Breast epithelium (tissue), 4 donors: Measurements from ENCODE around the gene HIF1A. TPM values are rescaled to one million over a fixed set of nuclear protein-coding genes. Genes with fewer than 3 reads are reported as not detected.
A peak's percentile ranks its signal among the peaks of the same experiment; 100 is the strongest.

Experiments
- DNase-seq, 2 donors: peaks; one replicate each; pipeline ENCODE4 v3.0.0-alpha.2; 2019; ENCODE audit warnings: low spot score in 2 of 2
- H3K27ac ChIP-seq, 2 donors: fragments of 200-600 bp; sonication (generic) in 1 of 2; one replicate each; pipeline ENCODE4 v1.5.1; 2016 to 2019; ENCODE audit warnings: mild to moderate bottlenecking in 1 of 2
- H3K27me3 ChIP-seq, 2 donors: fragments of 200-600 bp; sonication (generic) in 1 of 2; one replicate each; pipeline versions ENCODE4 v1.5.1 to v1.6.0; 2017 to 2019; ENCODE audit warnings: control low read depth in 1 of 2, mild to moderate bottlenecking in 1 of 2
- H3K36me3 ChIP-seq: fragments of 200-600 bp; one replicate; pipeline ENCODE4 v1.5.1; 2019
- H3K4me1 ChIP-seq, 2 donors: fragments of 200-600 bp; sonication (generic); one replicate each; pipeline ENCODE4 v1.5.1; 2016 to 2019; ENCODE audit warnings: control low read depth in 1 of 2
- H3K4me3 ChIP-seq, 3 donors: fragments of 200-600 bp; sonication (generic); 1 replicate in 2 of 3; 2 replicates in 1 of 3; pipeline ENCODE4 v1.5.1; 2016 to 2019; ENCODE audit warnings: mild to moderate bottlenecking in 3 of 3, moderate library complexity in 2 of 3
- H3K9me3 ChIP-seq, 2 donors: fragments of 200-600 bp; sonication (generic) in 1 of 2; one replicate each; pipeline ENCODE4 v1.5.1; 2016 to 2019; ENCODE audit warnings: control low read depth in 1 of 2
- POLR2A ChIP-seq: fragments of 450-650 bp; IDR thresholded peaks from one replicate; pipeline ENCODE4 v1.6.1; 2016; ENCODE audit warnings: antibody characterized with exemption, mild to moderate bottlenecking, moderate library complexity
- POLR2AphosphoS5 ChIP-seq, 3 donors: sonication (generic); formaldehyde crosslinking; IDR thresholded peaks; one replicate each; pipeline ENCODE4 v1.6.1; 2017; ENCODE audit warnings: antibody characterized with exemption in 3 of 3
- intact Hi-C: fragments of 100-400 bp; cut with DNase I; formaldehyde crosslinking; loops from one replicate; pipeline ENCODE4 v1.15.1; 2023; ENCODE audit warnings: low total_unique reads
- total RNA-seq, 3 donors: library from RNA; depleted of rRNA; stranded (reverse); fragments of >200 nt; gene quantifications; one replicate each; pipeline ENCODE4 v1.1.0, GENCODE V29; 2016
- TF ChIP-seq, protein P1 (sequence below), 3 donors: fragments of 450-650 bp; IDR thresholded peaks; one replicate each; pipeline ENCODE4 v1.5.1; 2016 to 2017; ENCODE audit warnings: antibody characterized with exemption in 3 of 3, mild to moderate bottlenecking in 3 of 3, moderate library complexity in 3 of 3

The HIF1A gene
- total RNA-seq, 3 donors from 2014 or later, result 64.8 to 104 (median 92.3) TPM

- intact Hi-C loops, result no loop called here
- no peaks in the 10 kb centered on the region for H3K36me3 ChIP-seq
- no peak overlapping the region for H3K27ac ChIP-seq
- no peak for TF ChIP-seq POLR2A
- TF ChIP-seq POLR2AphosphoS5 (IDR thresholded peaks at IDR 0.05), result no peak
- TF ChIP-seq, protein P1, sequence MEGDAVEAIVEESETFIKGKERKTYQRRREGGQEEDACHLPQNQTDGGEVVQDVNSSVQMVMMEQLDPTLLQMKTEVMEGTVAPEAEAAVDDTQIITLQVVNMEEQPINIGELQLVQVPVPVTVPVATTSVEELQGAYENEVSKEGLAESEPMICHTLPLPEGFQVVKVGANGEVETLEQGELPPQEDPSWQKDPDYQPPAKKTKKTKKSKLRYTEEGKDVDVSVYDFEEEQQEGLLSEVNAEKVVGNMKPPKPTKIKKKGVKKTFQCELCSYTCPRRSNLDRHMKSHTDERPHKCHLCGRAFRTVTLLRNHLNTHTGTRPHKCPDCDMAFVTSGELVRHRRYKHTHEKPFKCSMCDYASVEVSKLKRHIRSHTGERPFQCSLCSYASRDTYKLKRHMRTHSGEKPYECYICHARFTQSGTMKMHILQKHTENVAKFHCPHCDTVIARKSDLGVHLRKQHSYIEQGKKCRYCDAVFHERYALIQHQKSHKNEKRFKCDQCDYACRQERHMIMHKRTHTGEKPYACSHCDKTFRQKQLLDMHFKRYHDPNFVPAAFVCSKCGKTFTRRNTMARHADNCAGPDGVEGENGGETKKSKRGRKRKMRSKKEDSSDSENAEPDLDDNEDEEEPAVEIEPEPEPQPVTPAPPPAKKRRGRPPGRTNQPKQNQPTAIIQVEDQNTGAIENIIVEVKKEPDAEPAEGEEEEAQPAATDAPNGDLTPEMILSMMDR (IDR thresholded peaks at IDR 0.05), result no peak
- DNase-seq, result no peak
- H3K27me3 ChIP-seq, result no peaks in the 10 kb centered on the region
- H3K9me3 ChIP-seq, result no peaks in the 10 kb centered on the region
- H3K4me3 ChIP-seq, result no peak overlapping the region
- H3K4me1 ChIP-seq, result no peaks in the 10 kb centered on the region
Observed at GRCh38 chr14:61746881-61747280, 51.6 kb downstream of the HIF1A start.

DNA sequence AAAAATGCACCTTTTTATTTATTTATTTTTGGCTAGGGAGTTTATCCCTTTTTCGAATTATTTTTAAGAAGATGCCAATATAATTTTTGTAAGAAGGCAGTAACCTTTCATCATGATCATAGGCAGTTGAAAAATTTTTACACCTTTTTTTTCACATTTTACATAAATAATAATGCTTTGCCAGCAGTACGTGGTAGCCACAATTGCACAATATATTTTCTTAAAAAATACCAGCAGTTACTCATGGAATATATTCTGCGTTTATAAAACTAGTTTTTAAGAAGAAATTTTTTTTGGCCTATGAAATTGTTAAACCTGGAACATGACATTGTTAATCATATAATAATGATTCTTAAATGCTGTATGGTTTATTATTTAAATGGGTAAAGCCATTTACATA, 52.0 kb downstream of the HIF1A start:
- Histone ChIP-seq H3K36me3 (no peaks in the 10 kb centered on the region), H3K27ac (no peak overlapping the region)
- DNase-seq, result no peak

GRCh38 chr14:61749264-61749663, 54.0 kb downstream of the HIF1A start:
- intact Hi-C loops, result no loop called here
- H3K36me3 ChIP-seq, result no peaks in the 10 kb centered on the region
- no peak for DNase-seq
- TF ChIP-seq POLR2A (no peak), POLR2AphosphoS5 (IDR thresholded peaks at IDR 0.05) (no peak)
- TF ChIP-seq, protein P1 (IDR thresholded peaks at IDR 0.05), result no peak
- H3K4me3 ChIP-seq, result no peak overlapping the region
- H3K27me3 ChIP-seq, result no peaks in the 10 kb centered on the region
- no peak overlapping the region for H3K27ac ChIP-seq
- H3K4me1 ChIP-seq, result no peaks in the 10 kb centered on the region
- no peaks in the 10 kb centered on the region for H3K9me3 ChIP-seq

More for the DNA sequence above, 52.0 kb downstream of the HIF1A start:
- Histone ChIP-seq H3K27me3 (no peaks in the 10 kb centered on the region), H3K4me3 (no peak overlapping the region), H3K4me1 (no peaks in the 10 kb centered on the region), H3K9me3 (no peaks in the 10 kb centered on the region)
- intact Hi-C loops, result no loop called here
- no peak for TF ChIP-seq POLR2A
- TF ChIP-seq POLR2AphosphoS5 (IDR thresholded peaks at IDR 0.05), result no peak
- TF ChIP-seq, protein P1 (IDR thresholded peaks at IDR 0.05), result no peak

DNA sequence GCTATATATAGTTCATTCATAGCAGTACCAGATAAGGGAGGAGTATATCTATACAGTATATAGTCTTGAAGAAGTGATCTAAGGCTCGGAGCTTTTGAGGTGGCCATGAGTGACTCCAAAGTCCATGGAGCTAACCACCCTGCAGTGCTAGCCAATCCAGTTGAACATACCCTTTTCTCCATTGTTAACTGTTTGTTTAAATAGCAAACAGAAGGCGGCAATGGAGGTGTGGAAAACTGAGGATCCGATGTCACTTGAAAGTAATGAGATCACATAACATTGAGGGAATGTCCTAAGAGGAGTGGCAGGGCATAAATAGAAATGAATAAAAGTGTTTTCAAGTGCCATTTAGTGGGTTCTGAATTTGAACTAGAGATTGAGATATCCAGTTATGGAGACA, 54.6 kb downstream of the HIF1A start:
- intact Hi-C loops, result no loop called here
- H3K27ac ChIP-seq, result no peak overlapping the region
- no peaks in the 10 kb centered on the region for H3K9me3 ChIP-seq
- H3K4me3 ChIP-seq, result no peak overlapping the region
- no peak for DNase-seq
- no peaks in the 10 kb centered on the region for H3K36me3 ChIP-seq
- no peaks in the 10 kb centered on the region for H3K27me3 ChIP-seq
- no peaks in the 10 kb centered on the region for H3K4me1 ChIP-seq
- TF ChIP-seq POLR2A (no peak), POLR2AphosphoS5 (IDR thresholded peaks at IDR 0.05) (no peak)
- TF ChIP-seq, protein P1 (IDR thresholded peaks at IDR 0.05), result no peak

GRCh38 chr14:61750708-61751474, 55.6 kb downstream of the HIF1A start:
- Histone ChIP-seq H3K27me3 (no peaks in the 10 kb centered on the region), H3K9me3 (no peaks in the 10 kb centered on the region), H3K36me3 (no peaks in the 10 kb centered on the region), H3K27ac (peak overlapping the region; percentile 86 to 87), H3K4me3 (peak overlapping the region; percentile 47 to 78 (median 69)), H3K4me1 (no peaks in the 10 kb centered on the region)
- DNase-seq, result peak; percentile 77 to 87
- intact Hi-C loops, result no loop called here
- TF ChIP-seq POLR2AphosphoS5 (IDR thresholded peaks at IDR 0.05), result peak in 2 of 3 donors; percentile 51 to 69
- TF ChIP-seq POLR2A, result peak; percentile 13
- TF ChIP-seq, protein P1 (IDR thresholded peaks at IDR 0.05), result no peak
